MCF 10A (cell line): ENCODE results near the gene GABRR3. TPM values are rescaled to one million over a fixed set of nuclear protein-coding genes. Genes with fewer than 3 reads are reported as not detected.

Source experiments
- BruUV-seq: library from RNA; stranded (reverse); fragments of 400-500 nt; replicated peaks from 2 replicates; lab custom pipeline; 2021; lab: Mats Ljungman, UMichigan
- CTCF ChIA-PET: fragments of 300-600 bp; sonication (Branson Sonifier 250); formaldehyde crosslinking; extraction: SDS; loops from one replicate; lab custom pipeline; 2021; ENCODE audit warnings: antibody characterized with exemption, inconsistent platforms; lab: Yijun Ruan, JAX
- POLR2A ChIA-PET: fragments of 300-600, 350-650 bp; sonication (Branson Sonifier 250); formaldehyde crosslinking; extraction: SDS; loops from one replicate; lab custom pipeline; 2020; ENCODE audit warnings: antibody characterized with exemption, inconsistent platforms; lab: Yijun Ruan, JAX
- DNase-seq: peaks from one replicate; pipeline ENCODE4 v3.0.0-alpha.2; 2018; ENCODE audit not compliant: unreplicated experiment
- H3K27ac Mint-ChIP-seq: one replicate; pipeline ENCODE4 v1.8.0; 2022; ENCODE audit warnings: mild to moderate bottlenecking, low read depth, mixed read lengths; ENCODE audit not compliant: unreplicated experiment
- H3K27me3 Mint-ChIP-seq: one replicate; pipeline ENCODE4 v1.8.0; 2022; ENCODE audit warnings: mixed read lengths; ENCODE audit not compliant: insufficient read depth, unreplicated experiment
- H3K36me3 Mint-ChIP-seq: one replicate; pipeline ENCODE4 v1.8.0; 2022; ENCODE audit warnings: mild to moderate bottlenecking, moderate library complexity, mixed read lengths; ENCODE audit not compliant: insufficient read depth, unreplicated experiment
- H3K4me1 Mint-ChIP-seq: one replicate; pipeline ENCODE4 v1.8.0; 2022; ENCODE audit warnings: mixed read lengths; ENCODE audit not compliant: insufficient read depth, unreplicated experiment
- H3K4me3 Mint-ChIP-seq: one replicate; pipeline ENCODE4 v1.8.0; 2022; ENCODE audit warnings: mild to moderate bottlenecking, moderate library complexity, mixed read lengths; ENCODE audit not compliant: unreplicated experiment
- H3K9me3 Mint-ChIP-seq: one replicate; pipeline ENCODE4 v1.8.0; 2022; ENCODE audit warnings: mixed read lengths; ENCODE audit not compliant: unreplicated experiment
- intact Hi-C: fragments of 100-400 bp; cut with micrococcal nuclease; formaldehyde crosslinking; loops from 2 replicates; pipeline ENCODE4 v1.14.1; 2022
- total RNA-seq: library from RNA; stranded (reverse); gene quantifications from 2 replicates; pipeline ENCODE4 v1.2.3, GENCODE V29; 2022
- TF ChIP-seq, protein P1 (sequence below): fragments of 200-600 bp; IDR thresholded peaks from one replicate; pipeline ENCODE4 v1.8.0; 2022; ENCODE audit warnings: antibody characterized with exemption, mild to moderate bottlenecking; ENCODE audit not compliant: unreplicated experiment

The GABRR3 gene
- total RNA-seq, 1 experiment from 2014 or later = not detected

DNA sequence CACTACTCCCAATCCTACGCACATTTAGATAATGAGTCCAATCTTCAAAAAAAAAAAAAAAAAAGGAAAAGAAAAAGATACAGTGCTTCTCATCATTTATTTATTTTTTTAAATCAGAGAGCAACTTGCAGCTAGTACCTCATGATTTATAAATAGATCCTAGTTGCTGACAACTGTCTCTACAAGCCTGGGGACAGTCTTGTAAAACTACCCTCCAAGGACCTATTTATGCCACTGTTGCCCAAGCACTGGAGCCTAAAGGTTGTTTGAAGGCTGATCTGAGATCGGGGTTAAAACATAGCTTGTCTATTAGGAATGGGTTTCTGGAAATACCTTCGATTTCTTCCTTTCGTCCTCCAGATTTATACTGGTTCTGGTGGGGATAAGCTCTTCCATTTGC, 14.7 kb downstream of the GABRR3 start:
- POLR2A ChIA-PET = interaction anchor here (2.3 kb wide), 1 partner anchor 198 kb away, joined by 14 read pairs; the partner anchor contains the start of gene CRYBG3
- peaks cover 5% of the 10 kb centered on the region for H3K4me1 Mint-ChIP-seq
- no TSS peak for BruUV-seq
- TF ChIP-seq, protein P1, sequence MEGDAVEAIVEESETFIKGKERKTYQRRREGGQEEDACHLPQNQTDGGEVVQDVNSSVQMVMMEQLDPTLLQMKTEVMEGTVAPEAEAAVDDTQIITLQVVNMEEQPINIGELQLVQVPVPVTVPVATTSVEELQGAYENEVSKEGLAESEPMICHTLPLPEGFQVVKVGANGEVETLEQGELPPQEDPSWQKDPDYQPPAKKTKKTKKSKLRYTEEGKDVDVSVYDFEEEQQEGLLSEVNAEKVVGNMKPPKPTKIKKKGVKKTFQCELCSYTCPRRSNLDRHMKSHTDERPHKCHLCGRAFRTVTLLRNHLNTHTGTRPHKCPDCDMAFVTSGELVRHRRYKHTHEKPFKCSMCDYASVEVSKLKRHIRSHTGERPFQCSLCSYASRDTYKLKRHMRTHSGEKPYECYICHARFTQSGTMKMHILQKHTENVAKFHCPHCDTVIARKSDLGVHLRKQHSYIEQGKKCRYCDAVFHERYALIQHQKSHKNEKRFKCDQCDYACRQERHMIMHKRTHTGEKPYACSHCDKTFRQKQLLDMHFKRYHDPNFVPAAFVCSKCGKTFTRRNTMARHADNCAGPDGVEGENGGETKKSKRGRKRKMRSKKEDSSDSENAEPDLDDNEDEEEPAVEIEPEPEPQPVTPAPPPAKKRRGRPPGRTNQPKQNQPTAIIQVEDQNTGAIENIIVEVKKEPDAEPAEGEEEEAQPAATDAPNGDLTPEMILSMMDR = no peak
- CTCF ChIA-PET = interaction anchor here (0.6 to 6.0 kb wide), 8 partner anchors 19 to 1206 kb away, joined by 3 to 84 read pairs (median 14); no protein-coding TSS in a partner anchor
- no peak overlapping the region for H3K4me3 Mint-ChIP-seq
- H3K36me3 Mint-ChIP-seq = no peaks in the 10 kb centered on the region
- H3K27me3 Mint-ChIP-seq = no peaks in the 10 kb centered on the region
- DNase-seq = no peak
- no peaks in the 10 kb centered on the region for H3K9me3 Mint-ChIP-seq
- no peak overlapping the region for H3K27ac Mint-ChIP-seq
- intact Hi-C loops = loop anchor here (5.0 to 10.0 kb wide), 3 partner anchors 78 to 1156 kb away; no protein-coding TSS in a partner anchor

DNA sequence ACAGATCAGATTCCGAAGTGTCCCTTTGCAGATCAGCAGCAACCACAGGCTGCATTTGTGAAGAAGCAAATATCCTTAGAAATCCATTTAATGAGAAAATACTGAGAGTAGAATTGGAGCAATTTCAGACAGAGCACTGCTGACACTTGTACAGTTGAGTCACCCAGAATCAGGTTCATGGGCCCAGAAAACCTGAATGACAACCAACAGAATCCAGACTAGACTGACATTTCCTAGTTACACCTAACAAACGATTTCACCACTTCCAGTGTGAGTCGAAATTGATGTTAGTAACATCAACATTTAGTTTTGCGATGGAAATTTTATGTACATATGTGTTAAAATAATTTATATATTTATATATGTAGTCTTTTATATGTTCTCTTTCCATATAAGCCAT, 16.8 kb downstream of the GABRR3 start:
- DNase-seq = no peak
- H3K4me3 Mint-ChIP-seq = no peak overlapping the region
- peaks cover 9% of the 10 kb centered on the region for H3K4me1 Mint-ChIP-seq
- no peaks in the 10 kb centered on the region for H3K9me3 Mint-ChIP-seq
- BruUV-seq = no TSS peak
- ChIA-PET CTCF (interaction anchor here (0.9 kb wide), 1 partner anchor 253 kb away, joined by 5 read pairs; the partner anchor contains the start of gene ARL6), POLR2A (no interaction called here)
- H3K27ac Mint-ChIP-seq = no peak overlapping the region
- TF ChIP-seq, protein P1 = no peak
- no peaks in the 10 kb centered on the region for H3K27me3 Mint-ChIP-seq
- H3K36me3 Mint-ChIP-seq = no peaks in the 10 kb centered on the region
- intact Hi-C loops = no loop called here

DNA sequence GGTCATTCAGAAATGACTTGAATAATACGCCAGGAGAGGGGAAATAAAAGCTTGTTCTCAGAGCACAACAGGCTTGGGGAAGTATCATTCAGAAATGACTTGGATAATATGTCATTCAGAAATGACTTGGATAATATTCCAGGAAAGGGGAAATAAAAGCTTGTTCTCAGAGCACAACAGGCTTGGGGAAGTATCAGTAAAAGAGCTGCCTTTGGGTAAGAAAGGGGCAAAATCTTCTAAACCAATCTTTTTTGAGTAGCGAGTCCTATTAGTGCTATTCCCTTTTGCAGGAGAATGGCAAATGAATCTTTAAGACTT, 20.9 kb downstream of the GABRR3 start:
- intact Hi-C loops = no loop called here
- no peak for DNase-seq

More for the DNA sequence above, 20.9 kb downstream of the GABRR3 start:
- no peak overlapping the region for H3K4me3 Mint-ChIP-seq
- no peaks in the 10 kb centered on the region for H3K9me3 Mint-ChIP-seq
- H3K27ac Mint-ChIP-seq = no peak overlapping the region
- no peaks in the 10 kb centered on the region for H3K27me3 Mint-ChIP-seq
- TF ChIP-seq, protein P1 = no peak
- POLR2A ChIA-PET = interaction anchor here (1.0 to 3.2 kb wide), 7 partner anchors 8 to 288 kb away, joined by 3 to 21 read pairs (median 4); no protein-coding TSS in a partner anchor
- no peaks in the 10 kb centered on the region for H3K36me3 Mint-ChIP-seq
- BruUV-seq = no TSS peak
- H3K4me1 Mint-ChIP-seq = peaks cover 11% of the 10 kb centered on the region
- CTCF ChIA-PET = interaction anchor here (0.6 to 6.1 kb wide), 6 partner anchors 9 to 235 kb away, joined by 3 to 62 read pairs (median 4); partner anchors contain the start of gene CRYBG3
